ENCODE data around the gene SCYGR1. TPM values are rescaled to one million over a fixed set of nuclear protein-coding genes. Genes with fewer than 3 reads are reported as not detected.

Gene SCYGR1
- total RNA-seq, 4 donors from 2014 or later: not detected

GRCh38 chr2:227402959-227403358 lies 15.2 kb upstream of the SCYGR1 start:
- Histone ChIP-seq H3K9me3 (no peaks in the 10 kb centered on the region), H3K27ac (no peak overlapping the region), H3K4me1 (peaks cover 7 to 13% of the 10 kb centered on the region in 2 donors), H3K27me3 (no peaks in the 10 kb centered on the region), H3K36me3 (no peaks in the 10 kb centered on the region), H3K4me3 (no peak overlapping the region)
- in situ Hi-C loops (cut with MboI; ENCODE audit: low sequenced_read_pairs in 4 of 4) (loop anchor here in 1 of 4 donors (10.0 kb wide), 1 partner anchor 362 kb away; no protein-coding TSS in a partner anchor), intact Hi-C loops (cut with DNase I; ENCODE audit: low total_unique reads) (no loop called here)
- no peak for ATAC-seq
- no peak for DNase-seq
- TF ChIP-seq CTCF (IDR thresholded peaks at IDR 0.05 in 4 of 5, conservative IDR thresholded peaks at IDR 0.05 in 1 of 5) (no peak), POLR2A (IDR thresholded peaks at IDR 0.05) (no peak)

GRCh38 chr2:227402321-227402720 lies 14.6 kb upstream of the SCYGR1 start:
- Histone ChIP-seq H3K27ac (no peak overlapping the region), H3K4me1 (peaks cover 7 to 13% of the 10 kb centered on the region in 2 donors), H3K36me3 (no peaks in the 10 kb centered on the region), H3K27me3 (no peaks in the 10 kb centered on the region), H3K9me3 (no peaks in the 10 kb centered on the region), H3K4me3 (no peak overlapping the region)
- intact Hi-C loops (cut with DNase I; ENCODE audit: low total_unique reads): no loop called here
- no peak for ATAC-seq
- DNase-seq: no peak
- in situ Hi-C loops (cut with MboI; ENCODE audit: low sequenced_read_pairs in 4 of 4): loop anchor here in 1 of 4 donors (10.0 kb wide), 1 partner anchor 362 kb away; no protein-coding TSS in a partner anchor
- no peak for TF ChIP-seq CTCF (IDR thresholded peaks at IDR 0.05 in 4 of 5, conservative IDR thresholded peaks at IDR 0.05 in 1 of 5)
- TF ChIP-seq POLR2A (IDR thresholded peaks at IDR 0.05): no peak

- Histone ChIP-seq H3K27ac (no peak overlapping the region), H3K4me3 (no peak overlapping the region), H3K27me3 (no peaks in the 10 kb centered on the region), H3K4me1 (peaks cover 7 to 8% of the 10 kb centered on the region in 2 donors), H3K36me3 (no peaks in the 10 kb centered on the region), H3K9me3 (no peaks in the 10 kb centered on the region)
- ATAC-seq: no peak
- intact Hi-C loops (cut with DNase I; ENCODE audit: low total_unique reads) (no loop called here), in situ Hi-C loops (cut with MboI; ENCODE audit: low sequenced_read_pairs in 4 of 4) (loop anchor here in 1 of 4 donors (10.0 kb wide), 1 partner anchor 363 kb away; no protein-coding TSS in a partner anchor)
- TF ChIP-seq POLR2A (IDR thresholded peaks at IDR 0.05): no peak
- no peak for TF ChIP-seq CTCF (IDR thresholded peaks at IDR 0.05 in 4 of 5, conservative IDR thresholded peaks at IDR 0.05 in 1 of 5)
- DNase-seq: no peak
Observed at GRCh38 chr2:227401550-227401949, 13.8 kb upstream of the SCYGR1 start.

- DNase-seq (no peak), ATAC-seq (no peak)
- TF ChIP-seq CTCF (IDR thresholded peaks at IDR 0.05 in 4 of 5, conservative IDR thresholded peaks at IDR 0.05 in 1 of 5) (no peak), POLR2A (IDR thresholded peaks at IDR 0.05) (no peak)
- Histone ChIP-seq H3K4me1 (no peaks in the 10 kb centered on the region), H3K27me3 (no peaks in the 10 kb centered on the region), H3K4me3 (no peak overlapping the region), H3K36me3 (no peaks in the 10 kb centered on the region), H3K27ac (no peak overlapping the region), H3K9me3 (no peaks in the 10 kb centered on the region)
- in situ Hi-C loops (cut with MboI; ENCODE audit: low sequenced_read_pairs in 4 of 4): no loop called here
- intact Hi-C loops (cut with DNase I; ENCODE audit: low total_unique reads): no loop called here
Observed at GRCh38 chr2:227398684-227399670, 11.2 kb upstream of the SCYGR1 start.
